Activated CD8-positive, alpha-beta memory T cell treated with anti-CD3 and anti-CD28 coated beads for 1 hour (primary cell): ENCODE data around the gene ANO1.

Experiments
- DNase-seq, 2 donors: peaks; one replicate each; pipeline ENCODE4 v3.0.0-alpha.2; 2020; ENCODE audit warnings: low read depth in 1 of 2; ENCODE audit errors: extremely low read depth in 1 of 2

The ANO1 gene

DNA sequence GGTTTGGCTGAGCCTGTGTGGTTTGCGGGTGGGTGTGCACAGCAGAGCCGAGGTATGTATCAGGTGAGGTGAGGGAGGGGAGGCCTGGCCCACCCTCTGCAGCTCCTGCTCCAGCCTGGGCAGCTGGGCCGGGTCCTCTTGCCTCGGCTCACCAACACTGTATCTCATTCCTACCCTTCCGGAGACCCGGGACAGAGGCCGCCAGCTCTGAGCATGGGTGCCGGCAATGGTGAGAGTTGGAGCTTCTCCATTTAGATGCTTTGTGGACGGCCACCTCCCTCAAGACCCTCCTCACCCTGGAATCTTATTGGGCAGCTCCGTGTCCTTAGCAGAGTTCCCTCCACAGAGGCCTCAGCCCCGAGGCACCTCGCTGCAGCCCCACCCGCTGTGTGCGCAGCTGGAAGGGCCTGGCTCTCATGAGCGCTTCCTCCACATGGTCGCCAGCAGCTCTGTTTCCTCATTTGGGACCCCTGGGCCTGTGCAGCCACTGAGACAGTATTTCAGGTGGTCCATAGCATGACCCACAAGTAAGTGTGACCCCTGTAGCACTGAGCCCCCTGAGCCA lies 55.7 kb downstream of the ANO1 start:
- no peak for DNase-seq

GRCh38 chr11:70134490-70134889 lies 56.4 kb downstream of the ANO1 start:
- DNase-seq = no peak

DNA sequence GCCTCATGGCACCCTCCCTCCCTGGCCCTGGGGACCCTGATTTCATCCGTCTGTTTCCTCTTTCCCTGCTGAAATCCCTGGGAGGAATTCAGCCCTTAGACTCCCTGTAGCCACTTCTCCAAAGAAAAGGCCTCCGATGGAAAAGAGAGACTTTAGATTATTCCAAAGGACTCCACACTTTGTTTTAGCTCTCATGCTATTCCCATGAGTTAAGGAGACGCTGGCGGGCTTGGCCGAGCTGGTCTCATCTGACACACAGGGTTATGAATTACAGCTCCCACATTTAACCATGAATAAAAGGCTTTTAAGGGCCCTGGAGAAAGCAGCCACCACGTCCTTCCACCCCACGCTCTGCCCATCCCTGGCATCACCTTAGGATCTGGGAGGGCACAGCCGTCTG lies 57.0 kb downstream of the ANO1 start:
- DNase-seq = no peak

DNA sequence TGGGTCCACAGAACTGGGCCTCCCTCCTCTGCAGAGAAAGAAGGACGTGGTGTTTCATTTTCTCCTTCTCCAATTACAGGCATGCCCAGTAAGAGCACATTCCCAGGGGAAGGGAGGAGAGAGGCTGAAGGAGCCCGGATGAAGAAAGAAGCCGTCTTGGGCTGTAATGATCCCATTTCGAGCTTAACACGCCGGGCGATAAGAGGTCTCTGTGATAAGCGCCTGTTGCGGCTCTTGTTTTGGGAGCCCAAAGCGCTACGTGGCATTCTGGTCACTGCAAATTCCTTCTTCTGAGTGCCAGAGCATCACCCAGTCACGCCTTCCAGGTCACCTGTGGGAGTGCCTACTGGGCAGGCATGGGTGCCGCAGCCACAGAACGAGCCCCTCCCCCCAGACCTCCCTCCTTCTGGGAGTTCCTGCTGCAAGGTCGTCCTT lies 57.5 kb downstream of the ANO1 start:
- no peak for DNase-seq

DNA sequence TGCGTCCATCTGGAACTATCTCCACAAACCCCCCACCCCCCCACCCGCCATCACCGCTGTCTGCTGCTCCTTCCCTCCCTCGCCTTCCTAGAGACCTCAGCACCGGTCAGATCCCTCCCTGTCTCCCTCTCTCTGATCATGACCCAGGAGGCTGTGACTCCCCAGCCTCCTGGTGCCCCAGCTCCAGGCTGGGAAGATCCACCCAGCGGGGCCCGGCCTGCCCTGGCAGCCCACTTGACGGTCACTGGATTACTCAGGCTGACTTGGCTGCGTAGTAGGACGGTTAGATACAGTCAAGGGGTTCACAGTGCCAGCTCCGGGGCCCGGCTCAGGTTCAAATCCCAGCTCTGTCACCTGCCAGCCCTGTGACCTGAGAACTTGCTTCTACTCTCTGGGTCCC lies 59.3 kb downstream of the ANO1 start:
- no peak for DNase-seq

GRCh38 chr11:70138403-70138802 lies 60.3 kb downstream of the ANO1 start:
- no peak for DNase-seq

GRCh38 chr11:70139785-70140410 lies 61.8 kb downstream of the ANO1 start:
- DNase-seq = no peak

DNA sequence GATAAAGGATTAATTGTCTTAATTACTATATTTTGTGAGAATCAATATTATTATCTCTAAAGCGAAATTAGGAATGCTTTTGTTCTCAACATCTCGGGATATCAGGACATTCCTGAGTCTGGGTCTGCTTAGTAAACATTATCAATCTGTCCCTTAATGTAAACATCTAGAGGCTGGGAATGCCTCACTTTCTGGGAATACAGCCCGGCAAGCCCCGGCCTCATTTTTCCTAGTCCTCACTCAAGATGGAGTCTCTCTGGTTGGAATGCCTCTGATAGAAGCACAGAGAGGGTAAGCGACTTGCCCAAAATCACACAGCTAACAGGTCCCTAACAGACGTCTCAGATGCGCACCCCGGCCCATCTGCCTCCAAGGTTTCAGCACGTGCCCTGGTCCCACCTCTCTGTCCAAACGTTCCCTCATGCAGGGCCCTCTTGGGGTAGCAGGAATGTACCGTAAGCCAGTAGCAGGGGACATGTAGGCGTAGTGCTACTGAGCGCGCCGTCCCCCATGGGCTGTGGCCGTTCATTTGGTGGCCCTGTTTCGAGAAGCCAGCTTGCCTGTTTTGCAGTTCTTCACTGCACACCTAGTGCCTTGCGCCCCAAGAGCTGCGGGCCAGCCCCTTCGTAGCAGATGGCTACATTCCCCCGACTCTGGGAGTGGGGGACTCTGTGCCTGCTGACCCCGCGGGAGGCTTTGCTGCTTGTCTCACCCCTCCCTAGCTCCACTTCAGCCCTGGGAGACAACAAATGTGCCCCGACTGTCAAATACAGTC lies 62.8 kb downstream of the ANO1 start:
- DNase-seq = no peak

- DNase-seq = no peak
These were observed 63.5 kb downstream of the ANO1 start for GRCh38 chr11:70141486-70142220.

DNA sequence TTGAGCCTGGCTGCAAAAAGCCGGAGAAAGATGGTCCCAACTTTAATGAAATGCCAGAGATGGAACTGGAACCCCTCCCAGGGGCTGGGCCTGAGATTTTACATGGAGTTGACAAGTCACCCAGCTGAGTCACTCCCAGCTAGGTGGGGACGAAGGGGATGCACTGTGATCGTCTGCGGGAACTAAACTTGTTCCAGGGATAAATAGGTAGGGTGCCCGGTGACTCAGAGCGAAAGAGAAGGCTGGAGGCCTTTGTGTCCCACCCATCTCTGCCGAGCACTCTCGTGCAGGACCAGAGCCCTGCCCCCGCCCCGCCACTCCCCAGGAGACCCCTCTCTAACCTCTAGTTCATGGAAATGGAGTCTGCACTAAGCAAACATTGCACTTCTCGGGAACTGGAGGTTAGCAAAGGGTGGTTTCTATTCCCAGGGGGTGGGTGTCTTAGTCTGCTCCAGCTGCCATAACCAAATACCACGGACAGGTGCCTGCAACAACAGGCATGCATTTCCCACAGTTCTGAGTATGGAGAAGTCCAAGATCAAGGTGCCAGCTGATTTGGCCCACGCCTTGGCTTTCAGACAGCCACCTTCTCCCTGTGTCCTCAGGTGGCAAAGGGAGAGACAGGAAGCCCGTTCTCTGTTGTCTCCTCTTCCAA lies 64.2 kb downstream of the ANO1 start:
- no peak for DNase-seq

DNA sequence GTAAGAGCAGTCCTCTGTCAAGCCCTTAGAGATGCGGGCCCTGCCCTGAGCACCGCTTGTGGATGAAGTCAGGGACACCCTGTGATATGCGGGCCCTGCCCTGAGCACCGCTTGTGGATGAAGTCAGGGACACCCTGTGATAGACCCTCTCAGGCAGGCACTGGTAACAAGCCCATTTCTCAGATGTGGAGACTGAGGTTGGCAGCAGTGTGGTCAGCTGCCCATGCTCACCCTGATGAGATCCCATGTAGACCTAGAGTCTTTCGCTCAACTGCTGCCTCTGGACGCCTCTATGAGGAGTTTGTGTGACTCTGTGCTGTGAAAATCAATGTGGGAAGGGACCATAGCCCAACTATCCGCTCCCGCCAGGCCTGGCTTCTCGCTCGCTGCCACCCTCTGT lies 66.1 kb downstream of the ANO1 start:
- no peak for DNase-seq

DNA sequence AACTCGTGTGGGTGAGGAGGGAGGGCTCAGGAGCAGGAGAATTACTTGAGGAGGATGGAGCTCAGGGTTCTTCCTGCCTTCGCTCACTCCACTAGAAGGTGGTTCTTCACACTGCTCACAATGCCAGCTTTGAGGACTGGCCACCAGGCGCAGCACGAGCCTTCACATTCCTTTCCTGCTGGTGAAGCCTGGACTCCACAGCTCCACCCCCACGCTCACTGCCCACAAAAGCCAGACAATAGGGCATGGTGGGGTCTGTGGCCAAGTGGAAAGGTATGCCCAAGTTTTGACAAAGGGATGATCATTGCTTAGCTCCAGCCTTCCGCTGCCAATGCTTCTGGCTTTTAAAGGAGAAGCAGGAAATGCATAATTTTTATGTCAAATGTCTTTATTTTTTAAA lies 67.0 kb downstream of the ANO1 start:
- DNase-seq = no peak

DNA sequence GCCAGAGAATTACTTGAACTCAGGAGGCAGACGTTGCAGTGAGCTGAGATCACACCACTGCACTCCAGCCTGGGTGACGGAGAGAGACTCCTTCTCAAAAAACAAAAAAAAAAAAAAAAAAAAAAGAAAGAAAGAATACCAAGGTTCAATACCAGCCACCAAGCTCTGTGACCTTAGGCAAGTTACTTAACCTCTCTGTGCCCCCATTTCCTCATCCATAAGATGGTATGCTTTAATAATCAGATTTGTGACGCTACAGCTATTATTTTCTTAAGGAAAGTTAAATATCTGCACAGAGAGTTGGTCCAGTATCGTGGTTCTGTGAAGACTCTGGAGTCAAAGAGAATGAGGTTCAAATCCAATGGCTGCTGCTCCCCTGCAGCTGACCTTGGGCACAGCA lies 67.7 kb downstream of the ANO1 start:
- no peak for DNase-seq

DNA sequence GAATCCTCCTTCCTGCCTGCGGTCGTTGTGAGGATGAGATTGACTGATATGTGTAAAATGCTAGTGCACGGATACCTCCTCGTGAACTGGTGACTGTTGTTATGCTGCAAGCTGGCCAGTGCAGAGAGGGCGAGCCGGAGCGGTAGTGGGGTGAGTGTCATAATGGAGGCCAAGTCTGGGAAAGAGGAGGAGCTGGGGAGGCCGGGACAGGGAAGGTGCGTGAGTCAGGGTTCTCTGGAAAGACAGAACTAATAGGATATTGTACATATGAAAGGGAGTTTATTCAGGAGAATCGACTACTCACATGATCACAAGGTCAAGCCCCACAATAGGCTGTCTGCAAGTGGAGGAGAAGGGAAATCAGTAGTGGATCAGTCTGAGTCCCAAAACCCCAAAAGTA lies 68.2 kb downstream of the ANO1 start:
- no peak for DNase-seq

GRCh38 chr11:70146895-70147520 lies 68.9 kb downstream of the ANO1 start:
- DNase-seq = no peak

DNA sequence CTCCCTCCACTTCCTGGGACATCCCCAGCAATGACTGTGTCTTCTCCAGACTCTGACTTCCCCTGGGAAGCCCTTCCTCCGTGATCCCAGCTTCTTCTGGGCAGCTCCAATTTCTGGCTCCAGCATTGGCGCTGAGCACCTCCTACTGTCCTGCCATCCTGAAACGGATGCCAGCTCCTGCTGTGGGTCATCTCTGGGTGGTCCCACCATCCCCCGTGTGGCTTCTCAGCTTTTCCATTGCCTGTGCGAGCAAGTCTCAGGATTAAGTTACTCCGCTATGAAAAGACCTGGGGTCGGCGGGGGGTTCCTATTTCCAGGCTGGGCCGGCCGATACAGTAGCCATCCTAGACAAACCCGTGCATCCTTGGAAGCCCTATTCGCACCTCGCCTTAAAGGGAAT lies 69.6 kb downstream of the ANO1 start:
- DNase-seq = no peak

DNA sequence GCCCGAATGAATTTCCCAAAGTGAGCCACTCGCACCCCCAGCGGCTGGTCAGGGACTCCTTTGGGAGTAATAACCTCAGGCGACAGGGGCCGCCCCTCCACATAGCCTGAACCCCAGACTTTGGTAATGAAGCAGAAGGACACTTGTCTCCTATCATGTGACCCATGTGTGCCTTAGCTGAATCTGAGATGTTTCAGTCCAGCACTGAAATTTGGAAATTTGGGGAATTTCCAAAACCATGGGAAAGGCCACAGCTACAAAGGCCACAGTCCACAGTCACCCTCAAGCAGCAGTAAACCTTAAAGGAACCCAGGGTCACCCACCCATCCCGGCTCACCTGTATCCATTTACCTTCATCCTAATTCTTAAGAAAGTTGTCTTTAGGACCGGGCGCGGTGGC lies 73.6 kb downstream of the ANO1 start:
- no peak for DNase-seq

DNA sequence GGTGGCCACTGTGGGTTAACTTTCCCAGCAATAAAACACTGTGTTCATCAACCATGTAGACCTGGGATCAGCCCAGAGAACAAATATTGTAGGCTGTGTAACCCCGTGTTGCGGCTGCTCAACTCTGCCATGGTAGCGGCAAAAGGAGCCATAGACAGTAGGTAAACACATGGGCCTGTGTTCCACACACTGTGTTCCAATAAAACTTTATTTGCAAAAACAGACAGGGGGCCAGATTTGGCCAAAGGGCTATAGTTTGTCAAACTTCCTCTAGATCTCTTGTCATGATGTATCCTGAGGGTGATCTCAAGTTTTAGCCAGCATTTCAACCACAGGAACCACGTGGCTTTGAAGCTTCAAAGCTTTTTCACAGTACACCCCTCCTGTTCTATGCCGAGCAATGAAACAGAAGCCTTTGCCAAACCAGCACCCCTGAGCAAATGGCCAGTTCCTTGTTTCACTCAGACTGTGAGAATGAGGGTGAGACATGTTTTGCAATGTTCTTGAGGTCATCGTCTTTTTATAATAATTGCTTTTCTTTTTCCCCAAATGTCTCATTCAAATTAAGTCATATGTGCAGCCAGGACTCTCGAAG lies 75.1 kb downstream of the ANO1 start:
- no peak for DNase-seq

GRCh38 chr11:70155386-70155785 lies 77.3 kb downstream of the ANO1 start:
- DNase-seq = no peak

- no peak for DNase-seq
These were observed 78.3 kb downstream of the ANO1 start for GRCh38 chr11:70156291-70157037.
